NOMO-1 (cell line): Measurements from ENCODE around the gene CLK2.

Source experiments
- DNase-seq, 2 experiments: peaks; one replicate each; lab custom pipeline; 2025; ENCODE audit not compliant: unreplicated experiment in 2 of 2; lab: John Stamatoyannopoulos, UW

Gene CLK2

GRCh38 chr1:155273343-155274245, at the start of gene CLK2:
Gene CLK2 (minus strand): TSS chr1:155273504. CDS start chr1:155270977, 2,527 bp downstream.
- peak; percentile 85 to 96 for DNase-seq

DNA sequence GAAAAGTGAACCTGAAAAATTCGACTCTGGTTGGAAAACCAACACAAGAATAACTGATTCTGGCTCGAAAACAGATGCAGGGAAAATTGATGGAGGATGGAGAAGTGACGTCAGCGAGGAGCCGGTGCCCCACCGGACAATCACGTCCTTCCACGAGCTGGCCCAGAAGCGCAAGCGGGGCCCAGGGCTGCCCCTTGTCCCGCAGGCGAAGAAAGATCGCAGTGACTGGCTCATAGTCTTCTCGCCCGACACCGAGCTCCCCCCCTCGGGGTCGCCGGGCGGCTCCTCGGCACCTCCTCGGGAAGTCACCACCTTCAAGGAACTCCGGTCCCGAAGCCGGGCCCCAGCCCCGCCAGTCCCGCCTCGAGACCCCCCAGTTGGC, 49.3 kb upstream of the CLK2 start:
- DNase-seq, result no peak

DNA sequence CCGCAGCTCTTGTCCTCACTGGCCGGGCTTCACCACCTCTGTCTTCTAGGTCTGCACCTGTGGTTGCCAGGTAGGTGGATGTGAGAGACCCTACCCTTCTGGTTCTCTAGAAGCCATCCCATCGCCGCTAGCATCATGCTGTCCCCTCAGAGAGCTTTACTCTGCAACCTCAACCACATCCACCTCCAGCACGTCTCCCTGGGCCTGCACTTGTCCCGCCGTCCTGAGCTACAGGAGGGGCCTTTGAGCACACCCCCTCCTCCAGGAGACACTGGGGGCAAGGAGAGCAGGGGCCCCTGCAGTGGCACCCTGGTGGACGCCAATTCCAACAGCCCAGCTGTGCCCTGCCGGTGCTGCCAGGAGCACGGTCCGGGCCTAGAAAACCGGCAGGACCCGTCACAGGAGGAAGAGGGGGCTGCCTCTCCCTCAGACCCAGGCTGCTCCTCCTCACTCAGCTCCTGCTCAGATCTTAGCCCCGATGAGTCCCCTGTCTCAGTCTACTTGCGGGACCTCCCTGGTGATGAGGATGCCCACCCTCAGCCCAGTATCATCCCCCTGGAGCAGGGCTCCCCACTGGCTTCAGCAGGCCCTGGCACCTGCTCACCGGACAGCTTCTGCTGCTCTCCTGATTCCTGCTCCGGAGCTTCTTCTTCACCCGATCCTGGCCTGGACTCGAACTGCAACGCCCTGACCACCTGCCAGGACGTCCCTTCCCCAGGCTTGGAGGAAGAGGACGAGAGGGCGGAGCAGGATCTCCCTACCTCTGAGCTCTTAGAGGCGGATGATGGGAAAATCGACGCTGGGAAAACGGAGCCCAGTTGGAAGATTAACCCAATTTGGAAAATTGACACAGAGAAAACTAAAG, 48.6 kb upstream of the CLK2 start:
- no peak for DNase-seq

- DNase-seq, result no peak
Observed at GRCh38 chr1:155320661-155321617, 47.6 kb upstream of the CLK2 start, which contains the start of gene RUSC1. Gene RUSC1 (plus strand): TSS chr1:155320894. CDS start chr1:155321774, 880 bp downstream.

DNA sequence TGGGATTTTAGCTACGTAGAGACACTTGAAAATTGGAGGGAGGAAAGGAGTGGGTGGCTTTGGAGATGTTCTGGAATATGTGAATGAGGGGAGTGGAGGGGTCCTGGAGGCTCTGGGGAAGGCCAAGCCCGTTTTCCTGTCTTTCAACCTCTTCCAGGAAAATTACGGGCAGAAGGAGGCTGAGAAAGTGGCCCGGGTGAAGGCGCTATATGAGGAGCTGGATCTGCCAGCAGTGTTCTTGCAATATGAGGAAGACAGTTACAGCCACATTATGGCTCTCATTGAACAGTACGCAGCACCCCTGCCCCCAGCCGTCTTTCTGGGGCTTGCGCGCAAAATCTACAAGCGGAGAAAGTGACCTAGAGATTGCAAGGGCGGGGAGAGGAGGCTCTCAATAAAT, 46.9 kb upstream of the CLK2 start:
- no peak for DNase-seq

- no peak for DNase-seq
Observed at GRCh38 chr1:155319536-155319935, 46.2 kb upstream of the CLK2 start.

DNA sequence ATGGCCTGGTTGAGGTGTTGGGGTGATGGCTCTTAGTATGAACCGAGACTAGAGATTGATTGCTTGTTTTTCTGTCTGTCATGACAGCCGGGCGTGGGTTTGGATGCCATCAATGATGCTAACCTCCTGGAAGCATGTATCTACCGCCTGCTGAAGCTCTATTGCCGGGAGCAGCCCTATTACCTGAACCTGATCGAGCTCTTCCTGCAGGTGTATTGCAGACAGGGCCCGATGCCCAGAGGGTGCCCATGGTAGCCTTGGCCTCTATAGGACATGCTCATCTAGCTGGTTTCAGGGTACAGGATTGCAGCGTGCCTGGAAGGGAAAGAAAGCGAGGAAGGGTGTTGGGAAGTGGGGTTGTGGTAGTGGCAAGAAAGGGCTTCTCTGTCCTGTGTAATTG, 44.8 kb upstream of the CLK2 start:
- no peak for DNase-seq

DNA sequence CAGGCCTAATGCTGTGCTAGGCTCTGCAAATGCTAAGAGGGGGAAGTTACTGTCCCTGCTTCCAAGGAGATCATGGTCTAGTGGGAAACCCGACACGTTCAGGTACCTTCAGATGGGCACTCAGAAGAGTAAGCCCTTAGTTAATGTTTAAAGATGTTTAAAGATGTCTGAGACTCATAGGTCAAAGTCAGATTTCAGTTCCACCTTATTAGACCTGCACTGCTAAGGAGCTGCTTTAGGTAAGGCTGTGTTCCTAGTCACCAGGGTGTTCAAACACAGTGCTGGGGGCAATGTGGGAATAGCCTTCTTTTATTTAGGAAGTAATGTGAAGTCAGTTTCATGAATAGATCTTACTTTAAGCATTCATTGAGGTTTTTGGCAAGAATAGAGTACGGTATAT, 43.6 kb upstream of the CLK2 start:
- no peak for DNase-seq

GRCh38 chr1:155313261-155313660, 40.0 kb upstream of the CLK2 start:
- DNase-seq, result no peak

DNA sequence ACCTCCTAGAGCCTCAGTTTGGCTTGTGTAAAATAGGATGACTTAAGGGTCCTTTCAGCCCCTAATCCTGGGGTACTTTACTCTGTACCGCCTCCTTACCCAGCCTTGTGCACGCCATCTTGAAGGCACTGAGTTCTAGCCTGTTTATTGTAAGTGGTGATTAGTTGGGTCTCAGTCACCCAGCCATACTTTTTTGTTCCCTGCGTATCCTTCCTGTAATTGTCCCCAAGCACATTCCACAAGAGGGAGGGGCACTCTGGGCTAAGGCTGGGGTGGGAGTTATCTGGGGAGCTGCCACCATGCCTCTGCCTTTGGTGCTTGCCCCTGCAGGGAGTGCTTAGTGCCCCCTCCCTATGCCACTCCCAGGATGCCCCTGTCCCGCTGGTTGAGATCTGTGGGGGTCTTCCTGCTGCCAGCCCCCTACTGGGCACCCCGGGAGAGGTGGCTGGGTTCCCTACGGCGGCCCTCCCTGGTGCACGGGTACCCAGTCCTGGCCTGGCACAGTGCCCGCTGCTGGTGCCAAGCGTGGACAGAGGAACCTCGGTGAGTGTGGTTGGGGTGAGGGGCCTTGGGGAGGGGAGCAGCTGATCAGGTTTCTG, 36.2 kb upstream of the CLK2 start:
- no peak for DNase-seq

DNA sequence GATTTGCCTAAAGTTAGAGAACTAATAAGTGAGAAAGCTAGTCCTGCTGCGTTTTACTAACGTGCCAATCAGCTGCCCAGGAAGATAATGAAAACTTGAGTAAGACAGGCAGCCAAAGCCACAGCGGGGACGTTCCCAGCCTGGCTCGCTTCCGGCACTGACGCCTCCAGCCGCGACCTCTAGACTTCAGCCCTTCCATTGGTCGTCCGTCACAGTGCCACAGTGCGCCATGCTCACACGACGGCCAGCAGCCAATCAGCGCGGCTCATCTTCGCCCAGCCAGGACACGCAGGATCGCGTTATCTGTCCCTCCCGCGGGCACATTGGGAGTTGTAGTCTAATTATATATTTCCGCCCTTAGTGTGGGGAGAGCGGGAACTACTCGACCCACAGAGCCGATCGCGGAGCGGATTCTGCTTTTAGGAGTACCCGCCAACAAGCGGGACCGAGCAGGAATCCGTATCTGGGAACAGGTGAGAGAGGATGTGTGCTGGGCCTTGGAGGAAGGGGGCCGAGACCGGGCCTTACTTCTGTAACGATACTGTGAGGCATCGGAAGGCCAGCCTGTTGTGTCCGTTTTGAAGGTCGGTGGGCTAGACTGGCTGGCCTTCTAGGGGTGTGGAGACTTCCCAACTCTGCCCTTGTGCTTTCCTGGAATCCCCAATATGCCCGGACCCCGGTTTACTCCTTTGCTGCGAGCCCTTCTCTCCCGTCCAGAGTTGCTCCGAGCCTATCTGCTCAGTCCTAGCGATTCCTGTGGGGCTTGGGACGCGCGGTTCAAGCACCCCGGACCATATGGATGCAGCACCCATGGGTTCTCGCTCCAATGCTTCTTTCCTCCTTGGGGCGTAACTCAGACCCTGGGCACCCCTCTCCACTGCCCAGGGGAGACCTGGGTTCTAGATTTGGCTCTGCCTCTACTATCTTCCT, 35.5 kb upstream of the CLK2 start, which contains the start of gene FDPS:
Gene FDPS, plus strand, starts transcription at position 374 of the 930 bp plus-strand sequence. CDS start 924 bp downstream, outside the sequence.
- peak; percentile 97 to 99 for DNase-seq

GRCh38 chr1:155307247-155307740, 34.0 kb upstream of the CLK2 start:
- DNase-seq, result peak; percentile 53 to 73

GRCh38 chr1:155305881-155306391, 32.6 kb upstream of the CLK2 start:
- DNase-seq, result no peak

DNA sequence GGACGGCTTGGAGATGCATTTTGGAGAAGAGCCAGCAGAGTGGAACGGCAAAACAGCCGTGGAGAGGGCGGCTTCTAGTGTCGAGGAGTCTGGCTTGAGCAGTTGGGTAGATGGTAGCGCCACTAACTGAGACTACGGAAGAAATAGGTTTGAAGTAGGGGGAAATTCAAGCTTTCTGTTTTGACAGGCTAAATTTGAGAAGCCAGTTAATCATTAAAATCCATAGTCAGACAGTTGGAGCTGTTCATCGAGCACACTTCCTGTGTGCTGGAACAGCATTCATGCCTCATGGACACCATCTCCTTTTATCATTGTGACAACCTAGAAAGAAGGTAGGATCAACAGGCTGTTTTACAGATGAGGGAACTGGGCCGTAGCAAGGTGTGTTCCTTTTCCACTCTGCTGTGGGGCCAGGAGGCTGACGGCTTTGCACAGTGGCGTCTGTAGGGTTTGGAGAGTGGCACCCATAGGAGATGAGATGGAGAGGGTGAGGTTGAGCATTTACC, 31.3 kb upstream of the CLK2 start:
- DNase-seq, result no peak

GRCh38 chr1:155301342-155301841, 28.1 kb upstream of the CLK2 start, which contains the start of gene PKLR:
Gene PKLR (minus strand): TSS chr1:155301438. CDS start chr1:155301395, 43 bp downstream.
- no peak for DNase-seq

- no peak for DNase-seq
Observed at GRCh38 chr1:155300553-155301329, 27.4 kb upstream of the CLK2 start.

- DNase-seq, result no peak
Observed at GRCh38 chr1:155300024-155300423, 26.7 kb upstream of the CLK2 start.
